DND-41 (cell line): ENCODE data around the gene ZNF490.

Experiments
- ATAC-seq: fragments of 200-7000 bp; cut with Tn5 transposase; 3 replicates; pipeline ENCODE4 v1.9.1; 2021; ENCODE audit warnings: low read depth; ENCODE audit not compliant: insufficient read depth
- DNase-seq: peaks from one replicate; pipeline ENCODE4 v3.0.0-alpha.2; 2020
- H2AFZ ChIP-seq: 2 replicates; pipeline ENCODE4 v1.6.0; 2012; ENCODE audit warnings: low read depth, low read length
- H3K27ac ChIP-seq: 2 replicates; pipeline ENCODE4 v1.5.1; 2012; ENCODE audit warnings: low read length, inconsistent platforms
- H3K27me3 ChIP-seq: fragments of 200-600 bp; sonication (generic); 2 replicates; pipeline ENCODE4 v1.6.0; 2012; ENCODE audit warnings: low read length, mild to moderate bottlenecking, inconsistent platforms; ENCODE audit not compliant: insufficient read depth, poor library complexity
- H3K36me3 ChIP-seq: 2 replicates; pipeline ENCODE4 v1.5.1; 2012; ENCODE audit warnings: low read length, inconsistent platforms; ENCODE audit not compliant: insufficient read depth
- H3K4me1 ChIP-seq: 2 replicates; pipeline ENCODE4 v1.5.1; 2012; ENCODE audit warnings: mild to moderate bottlenecking, low read length; ENCODE audit not compliant: insufficient read depth
- H3K4me2 ChIP-seq: 2 replicates; pipeline ENCODE4 v1.6.0; 2012; ENCODE audit warnings: mild to moderate bottlenecking, moderate library complexity, low read length, inconsistent platforms; ENCODE audit not compliant: insufficient read depth
- H3K4me3 ChIP-seq, 2 experiments: fragments of 200-600 bp in 1 of 2; shearing (Covaris generic) in 1 of 2; 2 replicates each; pipeline ENCODE4 v1.5.1; 2012 to 2016; ENCODE audit warnings: inconsistent platforms in 2 of 2, low read length in 2 of 2, mild to moderate bottlenecking in 2 of 2, low read depth in 1 of 2, moderate library complexity in 1 of 2
- H3K79me2 ChIP-seq: 2 replicates; pipeline ENCODE4 v1.6.0; 2012; ENCODE audit warnings: low read length, inconsistent platforms; ENCODE audit not compliant: insufficient read depth
- H3K9ac ChIP-seq: 2 replicates; pipeline ENCODE4 v1.6.0; 2012; ENCODE audit warnings: low read depth, mild to moderate bottlenecking, inconsistent platforms, low read length, moderate library complexity
- H3K9me3 ChIP-seq: 2 replicates; pipeline ENCODE4 v1.5.1; 2012; ENCODE audit warnings: low read length, moderate library complexity, mild to moderate bottlenecking, inconsistent platforms; ENCODE audit not compliant: insufficient read depth, severe bottlenecking
- H4K20me1 ChIP-seq: 2 replicates; pipeline ENCODE4 v1.6.0; 2012; ENCODE audit warnings: low read length; ENCODE audit not compliant: insufficient read depth
- EZH2 ChIP-seq: IDR thresholded peaks from 3 replicates; pipeline ENCODE4 v1.6.1; 2012; ENCODE audit warnings: borderline replicate concordance, low read depth, mild to moderate bottlenecking, moderate library complexity, low read length, inconsistent platforms; ENCODE audit not compliant: severe bottlenecking
- TF ChIP-seq, protein P1 (sequence below): IDR thresholded peaks from 2 replicates; pipeline ENCODE4 v1.5.1; 2012; ENCODE audit warnings: borderline replicate concordance, low read length, moderate library complexity, mild to moderate bottlenecking; ENCODE audit not compliant: poor library complexity, severe bottlenecking; ENCODE audit errors: extremely low read depth

Gene ZNF490

DNA sequence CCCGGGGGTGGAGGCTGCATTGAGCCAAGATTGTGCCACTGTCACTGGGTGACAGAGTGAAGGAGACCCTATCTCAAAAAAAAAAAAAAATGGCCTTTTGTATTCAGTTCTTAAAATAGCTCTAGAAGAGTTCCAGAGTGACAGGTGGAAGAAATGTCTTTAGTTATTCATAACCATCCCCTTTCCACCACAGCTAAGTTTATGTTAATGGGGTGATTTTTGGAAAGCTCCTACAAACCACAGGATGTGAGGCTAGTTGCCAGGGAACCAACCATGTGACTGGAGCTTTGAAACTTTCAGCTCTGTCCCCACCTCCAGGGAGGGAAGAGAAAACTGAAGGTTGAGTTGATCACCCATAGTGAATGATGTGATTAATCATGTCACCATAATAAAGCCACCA, 6.9 kb downstream of the ZNF490 start:
- ATAC-seq (peak; percentile 89), DNase-seq (peak; percentile 52)
- H3K9ac ChIP-seq, result no peak overlapping the region
- H2AFZ ChIP-seq, result no peak overlapping the region
- no peak overlapping the region for H3K4me2 ChIP-seq
- no peaks in the 10 kb centered on the region for H3K9me3 ChIP-seq
- TF ChIP-seq, protein P1, sequence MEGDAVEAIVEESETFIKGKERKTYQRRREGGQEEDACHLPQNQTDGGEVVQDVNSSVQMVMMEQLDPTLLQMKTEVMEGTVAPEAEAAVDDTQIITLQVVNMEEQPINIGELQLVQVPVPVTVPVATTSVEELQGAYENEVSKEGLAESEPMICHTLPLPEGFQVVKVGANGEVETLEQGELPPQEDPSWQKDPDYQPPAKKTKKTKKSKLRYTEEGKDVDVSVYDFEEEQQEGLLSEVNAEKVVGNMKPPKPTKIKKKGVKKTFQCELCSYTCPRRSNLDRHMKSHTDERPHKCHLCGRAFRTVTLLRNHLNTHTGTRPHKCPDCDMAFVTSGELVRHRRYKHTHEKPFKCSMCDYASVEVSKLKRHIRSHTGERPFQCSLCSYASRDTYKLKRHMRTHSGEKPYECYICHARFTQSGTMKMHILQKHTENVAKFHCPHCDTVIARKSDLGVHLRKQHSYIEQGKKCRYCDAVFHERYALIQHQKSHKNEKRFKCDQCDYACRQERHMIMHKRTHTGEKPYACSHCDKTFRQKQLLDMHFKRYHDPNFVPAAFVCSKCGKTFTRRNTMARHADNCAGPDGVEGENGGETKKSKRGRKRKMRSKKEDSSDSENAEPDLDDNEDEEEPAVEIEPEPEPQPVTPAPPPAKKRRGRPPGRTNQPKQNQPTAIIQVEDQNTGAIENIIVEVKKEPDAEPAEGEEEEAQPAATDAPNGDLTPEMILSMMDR, result no peak
- TF ChIP-seq EZH2, result no peak
- peaks cover 7% of the 10 kb centered on the region; the same call in 1 of the 2 replicates for H3K4me1 ChIP-seq
- H3K27ac ChIP-seq, result no peak overlapping the region
- H3K79me2 ChIP-seq, result peaks cover 12% of the 10 kb centered on the region
- no peaks in the 10 kb centered on the region for H4K20me1 ChIP-seq
- H3K4me3 ChIP-seq, result no peak overlapping the region
- H3K36me3 ChIP-seq, result peaks cover 25% of the 10 kb centered on the region
- H3K27me3 ChIP-seq, result no peaks in the 10 kb centered on the region

GRCh38 chr19:12597594-12597993, 13.0 kb downstream of the ZNF490 start:
- no peak for DNase-seq
- Histone ChIP-seq H4K20me1 (no peaks in the 10 kb centered on the region), H3K27ac (no peak overlapping the region), H3K9me3 (no peaks in the 10 kb centered on the region), H3K36me3 (peaks cover 25% of the 10 kb centered on the region), H3K79me2 (0 out of 2 replicates have a peak, but pooled peaks cover 4% of the 10 kb centered on the region), H3K4me3 (no peak overlapping the region), H3K27me3 (no peaks in the 10 kb centered on the region), H2AFZ (no peak overlapping the region), H3K4me1 (no peaks in the 10 kb centered on the region), H3K4me2 (no peak overlapping the region), H3K9ac (no peak overlapping the region)
- TF ChIP-seq, protein P1, result no peak
- TF ChIP-seq EZH2, result no peak
- no peak for ATAC-seq

GRCh38 chr19:12596927-12597548, 13.6 kb downstream of the ZNF490 start:
- H3K36me3 ChIP-seq, result peaks cover 19% of the 10 kb centered on the region
- H2AFZ ChIP-seq, result no peak overlapping the region
- H3K27ac ChIP-seq, result no peak overlapping the region
- TF ChIP-seq, protein P1, result no peak
- TF ChIP-seq EZH2, result no peak
- no peaks in the 10 kb centered on the region for H4K20me1 ChIP-seq
- H3K9ac ChIP-seq, result no peak overlapping the region
- no peak overlapping the region for H3K4me3 ChIP-seq
- no peak overlapping the region for H3K4me2 ChIP-seq
- no peaks in the 10 kb centered on the region for H3K9me3 ChIP-seq
- ATAC-seq, result no peak
- DNase-seq, result no peak
- H3K27me3 ChIP-seq, result no peaks in the 10 kb centered on the region
- 0 out of 2 replicates have a peak, but pooled peaks cover 2% of the 10 kb centered on the region for H3K79me2 ChIP-seq
- H3K4me1 ChIP-seq, result no peaks in the 10 kb centered on the region
